Measurements from ENCODE around the gene ATXN2. TPM values are rescaled to one million over a fixed set of nuclear protein-coding genes. Genes with fewer than 3 reads are reported as not detected.

Gene ATXN2
- total RNA-seq, 4 donors from 2014 or later = 35.1 to 70.0 (median 55.4) TPM

DNA sequence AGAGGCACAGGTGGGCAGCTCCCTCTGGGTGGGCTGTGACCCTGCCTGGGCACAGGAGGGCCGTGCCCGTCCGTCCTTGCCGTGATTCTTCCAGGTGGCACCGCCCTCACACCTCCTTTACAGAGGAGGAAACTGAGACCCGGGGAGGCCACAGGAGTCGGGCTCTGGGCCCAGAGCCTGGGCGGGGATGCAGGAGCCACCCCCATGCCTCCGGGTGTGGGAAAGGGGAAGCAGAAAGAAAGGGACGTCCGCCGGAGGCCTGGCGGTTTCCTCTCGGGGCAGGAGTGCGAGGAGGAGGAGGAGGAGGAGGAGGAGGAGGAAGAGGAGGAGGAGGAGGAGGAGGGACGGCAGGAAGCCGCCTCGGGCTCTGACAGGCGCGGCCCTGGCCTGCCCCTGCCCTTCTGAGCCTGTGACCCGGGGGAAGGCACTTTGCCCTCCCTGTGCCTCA, 170.4 kb downstream of the ATXN2 start:
- no peak for DNase-seq (ENCODE audit: low spot score)
- no peak for ATAC-seq (ENCODE audit: low FRiP score)

DNA sequence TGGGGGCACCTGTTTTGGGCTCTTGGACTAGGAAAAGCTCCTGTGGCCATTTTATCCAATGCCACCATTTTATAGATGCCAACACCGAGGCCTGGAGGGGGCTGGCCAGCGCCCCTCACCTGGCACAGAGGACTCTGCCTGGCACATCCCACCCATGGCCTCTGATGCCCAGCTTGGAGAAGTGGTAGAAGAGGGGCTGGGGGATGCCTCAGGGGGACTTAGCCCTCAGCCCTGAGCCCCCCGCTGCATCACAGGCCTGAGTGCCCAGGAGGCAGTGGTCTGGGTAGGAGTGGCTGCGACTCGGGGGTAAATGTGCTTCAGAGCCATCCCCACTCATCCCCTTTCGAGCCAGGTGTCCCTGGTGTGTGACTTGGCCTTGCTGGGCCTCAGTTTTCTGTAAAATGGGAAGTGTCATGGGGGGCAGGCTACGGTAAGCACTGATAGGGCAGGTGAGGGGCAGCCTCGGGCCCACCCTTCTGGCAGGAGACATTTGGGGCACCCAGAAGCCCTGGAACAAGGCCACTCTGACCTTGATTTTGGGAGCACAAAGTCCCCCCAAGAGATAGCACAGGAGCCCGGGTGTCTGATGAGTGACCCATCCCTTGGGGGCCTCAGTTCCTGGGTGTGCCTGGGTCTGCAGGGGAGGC, 170.9 kb downstream of the ATXN2 start:
- no peak for DNase-seq (ENCODE audit: low spot score)
- ATAC-seq (ENCODE audit: low FRiP score) = no peak
- no peak for TF ChIP-seq CTCF (IDR thresholded peaks at IDR 0.05)

More for the DNA sequence above, 170.4 kb downstream of the ATXN2 start:
- TF ChIP-seq CTCF (IDR thresholded peaks at IDR 0.05) = no peak

DNA sequence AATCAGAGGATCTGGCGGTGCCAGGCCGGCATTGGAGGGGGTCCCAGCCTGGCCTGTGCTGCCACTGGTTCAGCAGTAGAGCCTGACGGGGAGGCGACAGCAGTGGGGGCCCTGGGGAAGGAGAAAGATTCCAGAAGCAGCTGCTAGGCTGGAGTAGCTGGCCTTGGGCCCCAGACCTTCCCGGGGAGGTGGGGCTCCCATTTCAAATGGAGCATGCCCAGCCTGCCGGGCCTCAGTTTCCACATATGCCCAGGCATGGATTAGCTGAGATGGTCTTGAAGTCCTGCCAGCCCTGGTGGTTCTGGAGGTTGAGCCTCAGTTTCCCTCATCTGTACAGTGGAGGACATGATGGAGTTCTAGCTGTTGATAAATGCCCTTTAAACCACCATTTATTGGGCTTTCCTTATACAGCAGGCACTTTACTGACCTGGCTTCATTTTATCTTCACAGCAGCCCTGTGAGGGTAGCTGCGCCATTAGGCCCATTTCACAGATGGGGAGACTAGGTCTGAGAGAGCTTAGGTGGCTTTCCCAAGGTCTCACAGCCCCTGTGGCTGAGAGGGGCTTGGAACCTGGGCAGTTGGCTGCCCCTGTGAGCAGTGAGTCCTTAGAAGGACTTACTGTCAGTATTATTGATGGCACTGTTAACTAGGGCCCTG, 171.6 kb downstream of the ATXN2 start:
- DNase-seq (ENCODE audit: low spot score) (no peak), ATAC-seq (ENCODE audit: low FRiP score) (no peak)
- no peak for TF ChIP-seq CTCF (IDR thresholded peaks at IDR 0.05)

GRCh38 chr12:111426344-111427185, 172.6 kb downstream of the ATXN2 start:
- DNase-seq (ENCODE audit: low spot score) (no peak), ATAC-seq (ENCODE audit: low FRiP score) (no peak)
- no peak for TF ChIP-seq CTCF (IDR thresholded peaks at IDR 0.05)

DNA sequence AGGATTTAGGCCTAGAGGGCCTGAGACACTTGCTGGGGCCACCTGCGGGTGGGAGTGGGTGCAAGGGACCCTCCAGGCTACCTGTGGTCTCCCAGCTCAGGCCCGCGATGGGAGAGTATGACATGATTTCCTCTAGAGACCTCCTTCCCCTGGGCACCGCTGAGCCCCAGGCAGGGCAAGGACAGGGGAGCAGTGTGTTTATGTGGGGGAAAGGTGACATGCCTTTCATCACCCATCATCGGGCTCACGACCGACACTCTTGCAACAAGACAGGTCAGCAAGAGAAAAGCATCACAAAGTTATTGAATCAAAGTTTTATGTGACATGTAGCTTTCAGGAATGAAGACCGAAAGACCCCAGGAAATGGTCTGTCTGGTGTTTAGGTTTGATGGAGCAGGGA, 173.5 kb downstream of the ATXN2 start:
- DNase-seq (ENCODE audit: low spot score) (no peak), ATAC-seq (ENCODE audit: low FRiP score) (no peak)
- TF ChIP-seq CTCF (IDR thresholded peaks at IDR 0.05) = no peak

- no peak for ATAC-seq (ENCODE audit: low FRiP score)
- no peak for TF ChIP-seq CTCF (IDR thresholded peaks at IDR 0.05)
- no peak for DNase-seq (ENCODE audit: low spot score)
These were observed 174.3 kb downstream of the ATXN2 start for GRCh38 chr12:111424793-111425251.
